ENCODE measurements around the gene GPR89B. TPM values are rescaled to one million over a fixed set of nuclear protein-coding genes. Genes with fewer than 3 reads are reported as not detected.
"Not testable (repeated sequence)": the region's sequence is repeated elsewhere in the genome, so short reads cannot be mapped to it uniquely, and the experiment has no call there.

The GPR89B gene
- total and polyA plus RNA-seq, 9 of the 15 experiments (the other 6 are each of a cell fraction or from before 2014, with no cell fraction given), result 9.3 to 39.3 (median 19.6) TPM

DNA sequence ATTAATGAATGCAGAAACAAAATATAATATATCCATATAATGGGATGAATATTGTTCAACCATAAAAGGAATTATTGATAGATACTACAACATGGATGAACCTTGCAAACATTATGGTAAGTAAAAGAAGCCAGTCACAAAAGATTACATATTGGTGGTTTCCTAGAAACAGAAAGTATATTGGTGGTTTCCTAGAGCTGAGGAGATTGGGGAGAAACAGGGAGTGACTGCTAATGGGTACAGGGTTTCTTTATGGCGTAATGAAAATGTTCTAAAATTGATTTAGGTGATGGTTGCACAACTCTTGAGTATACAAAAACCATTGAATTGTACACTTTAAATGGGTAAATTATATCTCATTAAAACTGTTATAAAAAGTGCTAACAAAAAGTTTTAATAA lies 14.3 kb downstream of the GPR89B start:
- H3K36me3 ChIP-seq (ENCODE audit: control insufficient read depth, insufficient read depth, low read length); H3K4me1 ChIP-seq (replicated peaks in 1 of 2; ENCODE audit: control insufficient read depth in 2 of 2, insufficient read depth in 2 of 2, low read length in 2 of 2); H3K9ac ChIP-seq (ENCODE audit: insufficient read depth in 1 of 2, low read depth in 2 of 2, low read length in 2 of 2); H3K79me2 ChIP-seq (ENCODE audit: control insufficient read depth, insufficient read depth, low read length); POLR2A ChIA-PET; H3K27ac ChIP-seq (ENCODE audit: extremely low read depth, low read depth, low read length); H2AFZ ChIP-seq (ENCODE audit: low read depth, low read length); BruUV-seq (replicated peaks); H3K27me3 ChIP-seq (ENCODE audit: control insufficient read depth in 2 of 2, insufficient read depth in 2 of 2, low read length in 2 of 2); H3K9me1 ChIP-seq (ENCODE audit: control insufficient read depth, insufficient read depth, low read length); intact Hi-C loops (cut with micrococcal nuclease); ATAC-seq; FAIRE-seq; H4K20me1 ChIP-seq (replicated peaks; ENCODE audit: control insufficient read depth, insufficient read depth, low read length); in situ Hi-C loops (cut with MboI); H3K4me2 ChIP-seq (ENCODE audit: insufficient read depth, low read length); CTCF ChIA-PET (ENCODE audit: low intra/inter-chr PET ratio); H3K4me3 ChIP-seq; DNase-seq (ENCODE audit: extremely low read depth in 1 of 4, low spot score in 3 of 4); H3K9me3 ChIP-seq (replicated peaks; ENCODE audit: control insufficient read depth, insufficient read depth, low read depth, low read length): not testable (repeated sequence)
- no CpG with 5 or more reads among the region's 1 CpG for WGBS (ENCODE audit: insufficient coverage, low coverage, missing lambda C conversion rate)

DNA sequence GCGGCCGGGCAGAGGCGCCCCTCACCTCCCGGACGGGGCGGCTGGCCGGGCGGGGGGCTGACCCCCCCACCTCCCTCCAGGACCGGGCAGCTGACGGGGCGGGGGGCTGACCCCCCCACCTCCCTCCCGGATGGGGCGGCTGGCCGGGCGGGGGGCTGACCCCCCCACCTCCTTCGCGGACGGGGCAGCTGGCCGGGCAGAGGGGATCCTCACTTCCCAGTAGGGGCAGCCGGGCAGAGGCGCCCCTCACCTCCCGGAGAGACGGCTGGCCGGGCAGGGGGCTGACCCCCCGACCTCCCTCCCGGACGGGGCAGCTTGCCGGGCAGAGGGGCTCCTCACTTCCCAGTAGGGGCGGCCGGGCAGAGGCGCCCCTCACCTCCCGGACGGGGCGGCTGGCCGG lies 21.3 kb downstream of the GPR89B start:
- H3K36me3 ChIP-seq (ENCODE audit: control insufficient read depth, insufficient read depth, low read length); H3K4me1 ChIP-seq (replicated peaks in 1 of 2; ENCODE audit: control insufficient read depth in 2 of 2, insufficient read depth in 2 of 2, low read length in 2 of 2); H3K27me3 ChIP-seq (ENCODE audit: control insufficient read depth in 2 of 2, insufficient read depth in 2 of 2, low read length in 2 of 2); H3K79me2 ChIP-seq (ENCODE audit: control insufficient read depth, insufficient read depth, low read length); intact Hi-C loops (cut with micrococcal nuclease); FAIRE-seq; H3K9me3 ChIP-seq (replicated peaks; ENCODE audit: control insufficient read depth, insufficient read depth, low read depth, low read length); H3K4me3 ChIP-seq; H3K4me2 ChIP-seq (ENCODE audit: insufficient read depth, low read length); H3K9ac ChIP-seq (ENCODE audit: insufficient read depth in 1 of 2, low read depth in 2 of 2, low read length in 2 of 2); ATAC-seq; H3K27ac ChIP-seq (ENCODE audit: extremely low read depth, low read depth, low read length); H4K20me1 ChIP-seq (replicated peaks; ENCODE audit: control insufficient read depth, insufficient read depth, low read length); DNase-seq (ENCODE audit: extremely low read depth in 1 of 4, low spot score in 3 of 4); H3K9me1 ChIP-seq (ENCODE audit: control insufficient read depth, insufficient read depth, low read length); CTCF ChIA-PET (ENCODE audit: low intra/inter-chr PET ratio); in situ Hi-C loops (cut with MboI); H2AFZ ChIP-seq (ENCODE audit: low read depth, low read length); BruUV-seq (replicated peaks); POLR2A ChIA-PET: not testable (repeated sequence)
- WGBS (ENCODE audit: insufficient coverage, low coverage, missing lambda C conversion rate), result 100% methylated on average over 2 of the region's 35 CpGs

All from K562 (cell line).